HG03460 (cell line): Measurements from ENCODE around the gene METAP1.
"Not testable (repeated sequence)": the region's sequence is repeated elsewhere in the genome, so short reads cannot be mapped to it uniquely, and the experiment has no call there.

Source experiments
- ATAC-seq: cut with Tn5 transposase; IDR thresholded peaks from one replicate; pipeline ENCODE4 v1.9.1; 2021; ENCODE audit not compliant: unreplicated experiment

Gene METAP1

GRCh38 chr4:99091216-99091575, 95.7 kb downstream of the METAP1 start:
- no peak for ATAC-seq

- ATAC-seq, result not testable (repeated sequence)
Measured at GRCh38 chr4:99091841-99092240, 96.3 kb downstream of the METAP1 start.

GRCh38 chr4:99099311-99099710, 103.8 kb downstream of the METAP1 start:
- ATAC-seq, result no peak

- not testable (repeated sequence) for ATAC-seq
Measured at GRCh38 chr4:99099814-99100213, 104.3 kb downstream of the METAP1 start.

- ATAC-seq, result no peak
Measured at GRCh38 chr4:99100876-99101275, 105.4 kb downstream of the METAP1 start.

GRCh38 chr4:99102634-99103033, 107.1 kb downstream of the METAP1 start:
- ATAC-seq, result no peak

GRCh38 chr4:99103166-99103565, 107.6 kb downstream of the METAP1 start:
- no peak for ATAC-seq

GRCh38 chr4:99104153-99104552, 108.6 kb downstream of the METAP1 start:
- no peak for ATAC-seq

- not testable (repeated sequence) for ATAC-seq
Measured at GRCh38 chr4:99109286-99109685, 113.8 kb downstream of the METAP1 start.
